H9 (cell line): Measurements from ENCODE around the gene RSPO1. TPM values are rescaled to one million over a fixed set of nuclear protein-coding genes. Genes with fewer than 3 reads are reported as not detected.

Experiments used
- DNase-seq: peaks from one replicate; pipeline ENCODE4 v3.0.0-alpha.2; 2017
- H2AFZ ChIP-seq: one replicate; pipeline ENCODE4 v1.6.1; 2013; ENCODE audit warnings: mild to moderate bottlenecking, low read length, control low read depth, moderate library complexity
- H2AK5ac ChIP-seq: 2 replicates; pipeline ENCODE4 v1.6.1; 2013; ENCODE audit warnings: low read length, control low read depth, mixed read lengths; ENCODE audit not compliant: insufficient read length
- H2BK120ac ChIP-seq: one replicate; pipeline ENCODE4 v1.6.1; 2013; ENCODE audit warnings: low read depth, mild to moderate bottlenecking, low read length, control low read depth, inconsistent platforms; ENCODE audit not compliant: poor library complexity, severe bottlenecking
- H2BK12ac ChIP-seq: 2 replicates; pipeline ENCODE4 v1.6.1; 2013; ENCODE audit warnings: low read length, control low read depth, mixed read lengths, low read depth; ENCODE audit not compliant: insufficient read length
- H2BK15ac ChIP-seq: 2 replicates; pipeline ENCODE4 v1.6.1; 2013; ENCODE audit warnings: low read depth, low read length, control low read depth
- H2BK20ac ChIP-seq: one replicate; pipeline ENCODE4 v1.6.1; 2013; ENCODE audit warnings: low read depth, mild to moderate bottlenecking, low read length, control low read depth, inconsistent platforms; ENCODE audit not compliant: poor library complexity, severe bottlenecking
- H2BK5ac ChIP-seq: 2 replicates; pipeline ENCODE4 v1.6.1; 2013; ENCODE audit warnings: low read length, control low read depth, mixed read lengths; ENCODE audit not compliant: insufficient read length
- H3K14ac ChIP-seq: 2 replicates; pipeline ENCODE4 v1.6.1; 2013; ENCODE audit warnings: low read length, control low read depth; ENCODE audit not compliant: insufficient read depth
- H3K18ac ChIP-seq: 2 replicates; pipeline ENCODE4 v1.6.1; 2013; ENCODE audit warnings: low read depth, mild to moderate bottlenecking, mixed read lengths, low read length, control low read depth; ENCODE audit not compliant: insufficient read length
- H3K23ac ChIP-seq: 2 replicates; pipeline ENCODE4 v1.6.1; 2013; ENCODE audit warnings: low read length, control low read depth, mixed read lengths, low read depth; ENCODE audit not compliant: insufficient read length
- H3K23me2 ChIP-seq: 2 replicates; pipeline ENCODE4 v1.6.1; 2013; ENCODE audit warnings: low read depth, mild to moderate bottlenecking, mixed read lengths, low read length, control low read depth; ENCODE audit not compliant: insufficient read length, poor library complexity, severe bottlenecking
- H3K27ac ChIP-seq: 2 replicates; pipeline ENCODE4 v1.5.1; 2013; ENCODE audit warnings: low read length, control low read depth, mixed read lengths, low read depth; ENCODE audit not compliant: insufficient read length
- H3K27me3 ChIP-seq: 2 replicates; pipeline ENCODE4 v1.6.1; 2013; ENCODE audit warnings: low read length, control low read depth, inconsistent platforms; ENCODE audit not compliant: insufficient read depth
- H3K4ac ChIP-seq: 2 replicates; pipeline ENCODE4 v1.6.1; 2013; ENCODE audit warnings: low read depth, mild to moderate bottlenecking, control low read depth, inconsistent platforms, low read length, moderate library complexity
- H3K4me1 ChIP-seq: 2 replicates; pipeline ENCODE4 v1.6.1; 2013; ENCODE audit warnings: low read length, control low read depth, inconsistent platforms; ENCODE audit not compliant: insufficient read depth
- H3K4me2 ChIP-seq: 2 replicates; pipeline ENCODE4 v1.6.1; 2013; ENCODE audit warnings: low read length, control low read depth, mixed read lengths; ENCODE audit not compliant: insufficient read length, insufficient read depth
- H3K56ac ChIP-seq: 2 replicates; pipeline ENCODE4 v1.6.1; 2013; ENCODE audit warnings: low read depth, mild to moderate bottlenecking, mixed read lengths, low read length, control low read depth; ENCODE audit not compliant: insufficient read length
- H3K79me1 ChIP-seq: 2 replicates; pipeline ENCODE4 v1.6.1; 2013; ENCODE audit warnings: low read depth, mild to moderate bottlenecking, moderate library complexity, low read length, control low read depth, inconsistent platforms; ENCODE audit not compliant: insufficient read depth, poor library complexity, severe bottlenecking
- H3K79me2 ChIP-seq: 2 replicates; pipeline ENCODE4 v1.6.1; 2013; ENCODE audit warnings: low read length, control low read depth, inconsistent platforms; ENCODE audit not compliant: insufficient read depth
- H3K9ac ChIP-seq: 2 replicates; pipeline ENCODE4 v1.6.1; 2013; ENCODE audit warnings: low read length, control low read depth, mixed read lengths; ENCODE audit not compliant: insufficient read length; ENCODE audit errors: extremely low read depth
- H3K9me3 ChIP-seq: one replicate; pipeline ENCODE4 v1.6.1; 2013; ENCODE audit warnings: low read depth, low read length, inconsistent platforms; ENCODE audit not compliant: control insufficient read depth
- H3T11ph ChIP-seq: one replicate; pipeline ENCODE4 v1.6.1; 2013; ENCODE audit warnings: mild to moderate bottlenecking, low read length, control low read depth, inconsistent platforms
- H4K20me1 ChIP-seq: one replicate; pipeline ENCODE4 v1.6.1; 2013; ENCODE audit not compliant: control insufficient read depth, insufficient read length, insufficient read depth
- H4K5ac ChIP-seq: 2 replicates; pipeline ENCODE4 v1.6.1; 2013; ENCODE audit warnings: low read depth, mild to moderate bottlenecking, mixed read lengths, low read length, control low read depth; ENCODE audit not compliant: insufficient read length
- H4K8ac ChIP-seq: replicated peaks from 2 replicates; pipeline ENCODE4 v1.6.1; 2013; ENCODE audit warnings: low read length, control low read depth, mixed read lengths, low read depth; ENCODE audit not compliant: insufficient read length
- H4K91ac ChIP-seq: 2 replicates; pipeline ENCODE4 v1.6.1; 2013; ENCODE audit warnings: low read depth, mild to moderate bottlenecking, moderate library complexity, mixed read lengths, low read length, control low read depth; ENCODE audit not compliant: insufficient read length
- H3K27ac Mint-ChIP-seq, 3 experiments: 2 replicates in 2 of 3; 3 replicates in 1 of 3; pipeline ENCODE4 v1.8.0; 2020 to 2021; ENCODE audit warnings: mixed read lengths in 3 of 3, mild to moderate bottlenecking in 1 of 3, moderate library complexity in 1 of 3
- H3K27me3 Mint-ChIP-seq: 2 replicates; pipeline ENCODE4 v1.8.0; 2021; ENCODE audit warnings: low read depth, mild to moderate bottlenecking, moderate library complexity, mixed read lengths
- H3K36me3 Mint-ChIP-seq, 3 experiments: 2 replicates in 2 of 3; 3 replicates in 1 of 3; pipeline ENCODE4 v1.8.0; 2020 to 2021; ENCODE audit warnings: low read depth in 3 of 3, mixed read lengths in 3 of 3; ENCODE audit not compliant: insufficient read depth in 1 of 3
- H3K4me1 Mint-ChIP-seq, 2 experiments: 2 replicates each; pipeline ENCODE4 v1.8.0; 2020; ENCODE audit warnings: mixed read lengths in 2 of 2
- H3K4me3 Mint-ChIP-seq, 2 experiments: 2 replicates in 1 of 2; 3 replicates in 1 of 2; pipeline ENCODE4 v1.8.0; 2020 to 2021; ENCODE audit warnings: mild to moderate bottlenecking in 2 of 2, mixed read lengths in 2 of 2, moderate library complexity in 1 of 2
- H3K9me3 Mint-ChIP-seq, 2 experiments: 2 replicates in 1 of 2; 3 replicates in 1 of 2; pipeline ENCODE4 v1.8.0; 2020; ENCODE audit warnings: mild to moderate bottlenecking in 2 of 2, mixed read lengths in 2 of 2, moderate library complexity in 1 of 2
- WGBS: extraction: QIAGEN DNeasy Blood & Tissue Kit; methylation state at CpG from one replicate; pipeline ENCODE4 v1.1.7; 2013; ENCODE audit warnings: missing lambda C conversion rate, low lambda C conversion rate, mixed read lengths; ENCODE audit not compliant: insufficient read length; ENCODE audit errors: extremely low coverage; 5-methylcytosine and 5-hydroxymethylcytosine counted together
- total RNA-seq: library from RNA; stranded (reverse); gene quantifications from 2 replicates; pipeline ENCODE4 v1.2.1, GENCODE V29; 2021
- TF ChIP-seq, protein P1 (sequence below): fragments of 200-600 bp; sonication (generic); conservative IDR thresholded peaks from 3 replicates; pipeline ENCODE4 v1.8.0; 2021; ENCODE audit warnings: antibody characterized with exemption, mild to moderate bottlenecking

Gene RSPO1
- total RNA-seq, 1 experiment from 2014 or later = 0.35 TPM

DNA sequence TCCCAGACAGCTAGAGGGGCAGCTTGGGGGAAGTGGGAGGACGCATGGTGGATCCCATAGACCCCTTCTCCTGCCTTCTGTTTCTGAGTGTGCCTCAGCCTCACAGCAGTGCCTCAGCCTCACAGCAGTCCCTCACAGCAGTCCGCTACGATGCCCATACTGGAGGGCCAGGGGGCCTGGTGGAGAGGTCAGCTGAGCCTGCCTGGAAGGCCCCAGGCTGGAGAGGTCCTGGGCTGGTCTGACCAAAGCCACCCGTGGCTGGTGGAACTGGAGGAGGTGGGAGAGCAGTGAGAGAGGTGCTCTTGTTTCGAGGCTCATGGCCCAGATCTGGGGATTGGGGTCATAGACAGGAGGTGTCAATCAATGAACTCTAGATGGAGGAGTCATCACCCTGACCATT is 16.0 kb upstream of the RSPO1 start:
- H3K56ac ChIP-seq = no peak overlapping the region
- H3K36me3 Mint-ChIP-seq = no peaks in the 10 kb centered on the region
- no peaks in the 10 kb centered on the region for H3K79me2 ChIP-seq
- no peaks in the 10 kb centered on the region for H3K4me1 ChIP-seq
- H3K9ac ChIP-seq = no peak overlapping the region
- no peak overlapping the region for H3K4ac ChIP-seq
- H4K8ac ChIP-seq = no peak overlapping the region
- H3K4me3 Mint-ChIP-seq = no peak overlapping the region
- peaks cover 38% of the 10 kb centered on the region for H3K27me3 Mint-ChIP-seq
- H4K91ac ChIP-seq = no peak overlapping the region
- DNase-seq = no peak
- H3K18ac ChIP-seq = no peak overlapping the region
- H3K23me2 ChIP-seq = peaks cover 3% of the 10 kb centered on the region
- no peak overlapping the region for H3K4me2 ChIP-seq
- no peaks in the 10 kb centered on the region for H3K9me3 Mint-ChIP-seq
- H3K27ac Mint-ChIP-seq = no peak overlapping the region
- no peaks in the 10 kb centered on the region for H3K9me3 ChIP-seq
- no peaks in the 10 kb centered on the region for H3K79me1 ChIP-seq
- H3T11ph ChIP-seq = no peak overlapping the region
- TF ChIP-seq, protein P1, sequence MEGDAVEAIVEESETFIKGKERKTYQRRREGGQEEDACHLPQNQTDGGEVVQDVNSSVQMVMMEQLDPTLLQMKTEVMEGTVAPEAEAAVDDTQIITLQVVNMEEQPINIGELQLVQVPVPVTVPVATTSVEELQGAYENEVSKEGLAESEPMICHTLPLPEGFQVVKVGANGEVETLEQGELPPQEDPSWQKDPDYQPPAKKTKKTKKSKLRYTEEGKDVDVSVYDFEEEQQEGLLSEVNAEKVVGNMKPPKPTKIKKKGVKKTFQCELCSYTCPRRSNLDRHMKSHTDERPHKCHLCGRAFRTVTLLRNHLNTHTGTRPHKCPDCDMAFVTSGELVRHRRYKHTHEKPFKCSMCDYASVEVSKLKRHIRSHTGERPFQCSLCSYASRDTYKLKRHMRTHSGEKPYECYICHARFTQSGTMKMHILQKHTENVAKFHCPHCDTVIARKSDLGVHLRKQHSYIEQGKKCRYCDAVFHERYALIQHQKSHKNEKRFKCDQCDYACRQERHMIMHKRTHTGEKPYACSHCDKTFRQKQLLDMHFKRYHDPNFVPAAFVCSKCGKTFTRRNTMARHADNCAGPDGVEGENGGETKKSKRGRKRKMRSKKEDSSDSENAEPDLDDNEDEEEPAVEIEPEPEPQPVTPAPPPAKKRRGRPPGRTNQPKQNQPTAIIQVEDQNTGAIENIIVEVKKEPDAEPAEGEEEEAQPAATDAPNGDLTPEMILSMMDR = no peak
- no peak overlapping the region for H2BK5ac ChIP-seq
- H3K4me1 Mint-ChIP-seq = peaks cover 0 to 11% of the 10 kb centered on the region in 2 experiments; a peak in 3 of 4 replicates
- H3K27ac ChIP-seq = no peak overlapping the region
- no peak overlapping the region for H2AFZ ChIP-seq
- no peak overlapping the region for H2BK120ac ChIP-seq
- H4K20me1 ChIP-seq = no peaks in the 10 kb centered on the region
- WGBS = no CpG with 5 or more reads among the region's 5 CpGs
- H3K14ac ChIP-seq = no peak overlapping the region
- no peak overlapping the region for H2BK12ac ChIP-seq
- H2BK20ac ChIP-seq = no peak overlapping the region
- H2BK15ac ChIP-seq = no peak overlapping the region
- no peak overlapping the region for H2AK5ac ChIP-seq
- H3K27me3 ChIP-seq = no peaks in the 10 kb centered on the region; the same call in 1 of the 2 replicates
- H4K5ac ChIP-seq = no peak overlapping the region
- H3K23ac ChIP-seq = no peak overlapping the region
